DMS 273 treated with DMSO at 0.1 percent for 48 hours (cell line): ENCODE measurements around the gene NEK6.

Source experiments
- DNase-seq: peaks from one replicate; lab custom pipeline; 2025; lab: John Stamatoyannopoulos, UW

Gene NEK6

DNA sequence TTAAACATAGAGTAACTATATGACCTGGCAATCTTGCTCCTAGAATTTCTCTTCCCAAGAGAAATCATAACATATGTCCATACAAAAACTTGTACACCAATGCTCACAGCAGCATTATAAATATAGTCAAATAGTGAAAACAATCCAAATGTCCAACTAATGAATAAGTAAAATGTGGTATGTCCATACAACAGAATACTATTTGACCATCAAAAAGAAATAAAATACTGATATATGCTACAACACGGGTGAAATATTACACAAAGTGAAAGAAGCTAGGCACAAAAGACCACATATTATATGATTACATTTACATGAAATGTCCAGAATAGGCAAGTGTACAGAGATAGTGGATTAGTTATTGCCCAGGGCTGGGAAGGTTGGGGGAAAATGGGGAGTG is 116.1 kb downstream of the NEK6 start:
- DNase-seq: no peak

- DNase-seq: no peak
These were observed 118.0 kb downstream of the NEK6 start for GRCh38 chr9:124375726-124376125.

DNA sequence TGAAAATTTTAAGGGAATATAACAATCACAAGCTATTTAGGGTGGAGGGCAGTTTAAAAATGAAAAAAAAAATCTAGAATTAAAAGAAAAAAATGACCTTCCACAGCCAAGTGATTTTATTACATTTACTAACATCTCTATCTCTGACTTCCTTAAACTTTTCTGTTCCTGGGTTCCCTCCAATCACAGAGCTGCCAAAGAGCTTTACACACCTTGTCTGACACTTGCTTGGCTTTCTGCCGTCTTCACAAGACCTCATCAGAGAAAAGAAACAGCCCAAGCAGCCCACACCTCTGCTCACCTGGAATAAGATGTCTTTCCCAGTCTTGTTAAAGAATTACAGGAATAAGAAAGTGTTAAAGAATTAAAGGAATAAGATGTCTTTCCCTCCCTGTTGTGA is 118.6 kb downstream of the NEK6 start:
- DNase-seq: no peak

GRCh38 chr9:124377551-124378406 is 120.0 kb downstream of the NEK6 start:
- DNase-seq: no peak

DNA sequence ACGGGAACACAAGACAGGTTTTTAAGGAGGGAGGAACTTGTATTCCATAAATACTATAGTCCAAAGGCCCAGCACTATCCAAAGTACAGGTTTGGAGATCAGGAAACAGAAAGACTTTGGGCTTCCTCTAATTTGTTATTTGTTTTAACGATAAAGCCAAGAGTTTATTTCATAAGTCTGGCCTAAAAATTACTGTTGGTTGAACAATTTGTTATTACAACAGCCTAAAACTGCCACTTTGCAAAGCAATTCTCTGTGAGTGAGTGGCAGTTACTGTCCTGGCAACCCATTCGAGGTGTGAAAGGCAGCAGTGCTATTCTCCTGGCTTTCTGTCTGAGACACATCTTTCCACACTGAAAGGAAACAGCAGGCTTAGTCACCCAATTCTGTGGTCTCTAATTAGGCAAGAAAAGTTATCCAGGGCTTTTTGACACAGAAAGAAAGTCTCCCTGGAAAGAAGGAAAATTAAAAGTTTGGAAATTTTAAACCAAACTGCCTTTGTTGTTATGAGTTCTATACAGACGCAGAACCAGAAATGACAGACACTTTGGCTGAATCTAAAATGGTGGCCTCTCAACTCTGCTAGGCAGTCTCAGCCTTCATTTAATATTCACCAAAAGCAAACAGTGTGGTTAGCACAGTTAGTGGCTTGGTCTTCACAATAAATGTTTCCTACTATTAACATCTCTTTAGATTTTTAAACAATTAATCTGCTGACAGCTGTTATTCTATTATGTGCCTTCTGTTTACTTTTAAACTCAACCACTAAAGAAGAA is 123.6 kb downstream of the NEK6 start:
- DNase-seq: no peak

DNA sequence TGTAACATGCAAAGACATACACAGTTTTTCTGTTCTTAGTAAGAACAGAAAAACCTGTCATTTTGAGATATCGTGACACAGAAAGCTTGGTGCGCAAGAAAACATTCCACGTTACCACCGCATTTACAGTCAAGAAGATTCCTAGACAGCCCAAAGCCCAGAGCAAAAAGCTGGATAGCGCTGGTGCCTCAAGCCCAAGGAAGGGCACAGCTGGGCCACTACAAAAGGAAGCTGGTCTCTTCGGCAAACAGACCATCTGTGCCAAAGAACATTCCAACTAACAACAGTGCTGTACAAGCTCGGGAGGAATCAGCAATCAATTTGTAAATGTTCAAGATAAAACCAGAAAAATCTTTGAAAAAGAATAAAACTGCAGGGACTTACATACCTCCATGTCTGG is 126.5 kb downstream of the NEK6 start:
- no peak for DNase-seq

DNA sequence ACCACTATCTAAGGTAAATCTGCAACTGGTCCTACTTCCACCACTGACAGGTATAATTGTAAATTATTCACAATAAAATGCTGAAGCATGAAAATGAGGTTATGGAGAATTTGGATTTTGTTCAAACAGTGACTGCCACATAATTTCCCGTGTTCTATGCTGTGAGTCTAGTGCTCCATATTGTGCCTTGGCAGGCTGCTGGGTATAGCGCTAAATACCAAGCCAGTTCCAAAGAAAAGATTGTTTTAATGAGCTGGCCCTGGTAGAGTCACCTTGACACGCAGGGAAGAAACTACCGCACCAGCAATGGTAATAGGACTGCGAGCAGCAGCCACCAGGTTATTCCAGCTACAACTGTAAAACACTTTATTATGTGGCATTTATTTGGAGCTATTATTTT is 127.1 kb downstream of the NEK6 start:
- no peak for DNase-seq

GRCh38 chr9:124385623-124386022 is 127.9 kb downstream of the NEK6 start:
- no peak for DNase-seq

GRCh38 chr9:124386201-124386600 is 128.5 kb downstream of the NEK6 start:
- DNase-seq: no peak

- DNase-seq: no peak
These were observed 130.7 kb downstream of the NEK6 start for GRCh38 chr9:124388275-124389048.

GRCh38 chr9:124389146-124389939 is 131.6 kb downstream of the NEK6 start:
- DNase-seq: no peak

- DNase-seq: no peak
These were observed 133.3 kb downstream of the NEK6 start for GRCh38 chr9:124390794-124391658.

- no peak for DNase-seq
These were observed 134.6 kb downstream of the NEK6 start for GRCh38 chr9:124392254-124392870.

- peak; percentile 5 for DNase-seq
These were observed 135.2 kb downstream of the NEK6 start for GRCh38 chr9:124392871-124393460.

DNA sequence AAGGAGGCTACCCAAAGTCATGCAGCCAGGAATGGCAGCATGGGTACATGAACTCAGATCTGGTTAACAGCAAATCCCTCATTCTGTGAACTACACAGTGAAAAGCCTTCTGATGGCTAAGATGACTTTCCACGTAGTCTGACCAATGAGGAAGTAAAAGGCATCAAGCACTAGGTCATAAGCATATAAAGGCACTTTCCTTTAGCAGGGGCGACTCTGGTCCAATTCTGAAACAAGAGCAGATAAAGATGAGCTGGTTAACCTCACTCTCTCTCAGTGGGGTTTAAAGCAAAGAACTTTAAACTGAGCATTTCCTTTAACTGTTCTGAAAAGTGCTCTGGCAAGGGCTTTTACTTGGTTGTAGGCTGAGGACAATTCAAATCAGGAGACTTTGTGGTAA is 136.4 kb downstream of the NEK6 start:
- no peak for DNase-seq

DNA sequence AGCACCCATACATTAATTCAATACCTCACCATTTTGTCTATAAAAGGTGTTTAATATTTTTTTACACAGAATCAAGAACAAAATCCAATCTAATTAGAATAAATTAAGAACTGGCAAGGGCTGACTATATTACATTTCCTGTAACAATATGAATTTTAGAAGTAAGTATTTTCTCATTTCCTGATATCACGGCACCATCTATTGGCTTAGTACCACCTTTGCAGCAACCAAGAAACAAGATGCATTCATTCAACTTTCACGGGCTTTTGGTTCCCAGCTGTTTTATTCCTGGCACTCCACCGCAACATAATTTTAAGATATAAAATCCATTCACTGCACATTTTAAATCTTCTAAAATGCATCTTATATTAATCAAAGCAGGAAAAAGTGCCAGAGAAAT is 136.8 kb downstream of the NEK6 start:
- DNase-seq: no peak

GRCh38 chr9:124395826-124396225 is 138.1 kb downstream of the NEK6 start:
- DNase-seq: no peak

- no peak for DNase-seq
These were observed 140.6 kb downstream of the NEK6 start for GRCh38 chr9:124398191-124398935.

- no peak for DNase-seq
These were observed 141.7 kb downstream of the NEK6 start for GRCh38 chr9:124399323-124399967.
